HEK293 (cell line): ENCODE measurements around the gene COMMD6.

Experiments
- BCL11B ChIP-seq: fragments of 450-650 bp; formaldehyde crosslinking; IDR thresholded peaks from 2 replicates; pipeline ENCODE4 v1.5.1; 2016; ENCODE audit warnings: low read depth, missing biosample characterization, missing genetic modification characterization
- GFI1B ChIP-seq: fragments of 450-650 bp; formaldehyde crosslinking; IDR thresholded peaks from 2 replicates; pipeline ENCODE4 v1.5.1; 2016; ENCODE audit warnings: missing biosample characterization, missing genetic modification characterization
- GLIS1 ChIP-seq: fragments of 450-650 bp; formaldehyde crosslinking; IDR thresholded peaks from 2 replicates; pipeline ENCODE4 v1.5.1; 2016; ENCODE audit warnings: missing biosample characterization, missing genetic modification characterization
- INSM2 ChIP-seq: fragments of 450-650 bp; formaldehyde crosslinking; IDR thresholded peaks from 2 replicates; pipeline ENCODE4 v1.5.1; 2016; ENCODE audit warnings: missing biosample characterization, missing genetic modification characterization
- KLF10 ChIP-seq: fragments of 450-650 bp; IDR thresholded peaks from 2 replicates; pipeline ENCODE4 v1.5.1; 2018; ENCODE audit warnings: missing biosample characterization, mild to moderate bottlenecking, missing genetic modification characterization
- KLF7 ChIP-seq: fragments of 450-650 bp; formaldehyde crosslinking; IDR thresholded peaks from 2 replicates; pipeline ENCODE4 v1.5.1; 2016; ENCODE audit warnings: missing biosample characterization, missing genetic modification characterization, borderline replicate concordance
- KLF9 ChIP-seq: fragments of 450-650 bp; formaldehyde crosslinking; IDR thresholded peaks from 2 replicates; pipeline ENCODE4 v1.5.1; 2016; ENCODE audit warnings: missing biosample characterization, missing genetic modification characterization, low read depth
- PRDM2 ChIP-seq: fragments of 450-650 bp; formaldehyde crosslinking; IDR thresholded peaks from 2 replicates; pipeline ENCODE4 v1.5.1; 2016; ENCODE audit warnings: missing biosample characterization, missing genetic modification characterization, borderline replicate concordance
- PRDM6 ChIP-seq: fragments of 450-650 bp; formaldehyde crosslinking; IDR thresholded peaks from 2 replicates; pipeline ENCODE4 v1.5.1; 2017; ENCODE audit warnings: missing biosample characterization, missing genetic modification characterization
- SCRT1 ChIP-seq: fragments of 450-650 bp; formaldehyde crosslinking; IDR thresholded peaks from 2 replicates; pipeline ENCODE4 v1.5.1; 2016; ENCODE audit warnings: missing biosample characterization, missing genetic modification characterization, borderline replicate concordance
- SP2 ChIP-seq: fragments of 450-650 bp; formaldehyde crosslinking; IDR thresholded peaks from 2 replicates; pipeline ENCODE4 v1.5.1; 2016; ENCODE audit warnings: missing biosample characterization, missing genetic modification characterization
- ZBTB11 ChIP-seq: fragments of 450-650 bp; formaldehyde crosslinking; conservative IDR thresholded peaks from 2 replicates; pipeline ENCODE4 v1.5.1; 2016; ENCODE audit warnings: low read depth, missing biosample characterization, missing genetic modification characterization
- ZNF174 ChIP-seq: fragments of 450-650 bp; formaldehyde crosslinking; IDR thresholded peaks from 2 replicates; pipeline ENCODE4 v1.5.0; 2017; ENCODE audit warnings: missing biosample characterization, mild to moderate bottlenecking, missing genetic modification characterization
- ZNF184 ChIP-seq: fragments of 450-650 bp; IDR thresholded peaks from 2 replicates; pipeline ENCODE4 v1.5.1; 2018; ENCODE audit warnings: missing biosample characterization, mild to moderate bottlenecking, missing genetic modification characterization
- ZNF302 ChIP-seq: fragments of 450-650 bp; formaldehyde crosslinking; IDR thresholded peaks from 2 replicates; pipeline ENCODE4 v1.5.1; 2016; ENCODE audit warnings: missing biosample characterization, missing genetic modification characterization, low read depth
- ZNF354C ChIP-seq: fragments of 450-650 bp; formaldehyde crosslinking; IDR thresholded peaks from 2 replicates; pipeline ENCODE4 v1.5.1; 2016; ENCODE audit warnings: missing biosample characterization, missing genetic modification characterization, low read depth, borderline replicate concordance
- ZNF37A ChIP-seq: fragments of 450-650 bp; IDR thresholded peaks from 2 replicates; pipeline ENCODE4 v1.5.1; 2018; ENCODE audit warnings: missing biosample characterization, missing genetic modification characterization
- ZNF501 ChIP-seq: fragments of 450-650 bp; formaldehyde crosslinking; IDR thresholded peaks from 2 replicates; pipeline ENCODE4 v1.5.1; 2016; ENCODE audit warnings: missing biosample characterization, missing genetic modification characterization
- ZNF510 ChIP-seq: fragments of 450-650 bp; formaldehyde crosslinking; IDR thresholded peaks from 2 replicates; pipeline ENCODE4 v1.5.1; 2018; ENCODE audit warnings: mild to moderate bottlenecking, missing genetic modification characterization, missing biosample characterization; ENCODE audit not compliant: insufficient replicate concordance
- ZNF555 ChIP-seq: fragments of 450-650 bp; formaldehyde crosslinking; conservative IDR thresholded peaks from 2 replicates; pipeline ENCODE4 v1.5.1; 2017; ENCODE audit warnings: missing biosample characterization, mild to moderate bottlenecking, missing genetic modification characterization, inconsistent platforms
- ZNF670 ChIP-seq: fragments of 450-650 bp; formaldehyde crosslinking; IDR thresholded peaks from 2 replicates; pipeline ENCODE4 v1.5.1; 2016; ENCODE audit warnings: missing biosample characterization, missing genetic modification characterization, low read depth
- ZNF677 ChIP-seq: fragments of 450-650 bp; IDR thresholded peaks from 2 replicates; pipeline ENCODE4 v1.5.0; 2018; ENCODE audit warnings: missing biosample characterization, mild to moderate bottlenecking, missing genetic modification characterization, moderate library complexity
- ZSCAN16 ChIP-seq: fragments of 450-650 bp; formaldehyde crosslinking; IDR thresholded peaks from 2 replicates; pipeline ENCODE4 v1.5.1; 2016; ENCODE audit warnings: missing biosample characterization, missing genetic modification characterization
- TF ChIP-seq, protein P1 (sequence below): fragments of 450-650 bp; formaldehyde crosslinking; IDR thresholded peaks from 2 replicates; pipeline ENCODE4 v1.5.1; 2017; ENCODE audit warnings: missing biosample characterization, missing genetic modification characterization

Gene COMMD6

GRCh38 chr13:75549262-75550158 lies 11.9 kb upstream of the COMMD6 start, which contains the start of gene UCHL3 (continued):
- no peak for TF ChIP-seq ZNF174 (tag by site-specific recombination)
- no peak for TF ChIP-seq ZNF510 (tag by site-specific recombination)
- TF ChIP-seq PRDM2 = no peak
- no peak for TF ChIP-seq ZBTB11 (tag by site-specific recombination)
- TF ChIP-seq ZNF354C = no peak
- TF ChIP-seq ZNF302 = no peak
- TF ChIP-seq ZNF184 (tag by site-specific recombination) = no peak
- 0 out of 2 replicates have a peak, but pooled peaks have one; percentile 12 for TF ChIP-seq GLIS1 (tag by site-specific recombination)
- TF ChIP-seq SCRT1 (tag by site-specific recombination) = no peak
- TF ChIP-seq ZNF670 (tag by site-specific recombination) = no peak
- TF ChIP-seq ZSCAN16 (tag by site-specific recombination) = no peak
- no peak for TF ChIP-seq KLF7
- no peak for TF ChIP-seq PRDM6 (tag by site-specific recombination)
- TF ChIP-seq ZNF555 (tag by site-specific recombination) = no peak
- TF ChIP-seq KLF9 = peak; percentile 40; the same call in 1 of the 2 replicates
- no peak for TF ChIP-seq BCL11B (tag by site-specific recombination)
- no peak for TF ChIP-seq GFI1B (tag by site-specific recombination)
- peak; percentile 73; the same call in 1 of the 2 replicates for TF ChIP-seq ZNF677 (tag by site-specific recombination)
- no peak for TF ChIP-seq INSM2 (tag by site-specific recombination)
- peak; percentile 72 for TF ChIP-seq KLF10 (tag by site-specific recombination)
- no peak for TF ChIP-seq ZNF37A (tag by site-specific recombination)
- TF ChIP-seq ZNF501 (tag by site-specific recombination) = peak; percentile 20; the same call in 1 of the 2 replicates
- TF ChIP-seq SP2 (tag by site-specific recombination) = peak; percentile 5; the same call in 1 of the 2 replicates
- TF ChIP-seq, protein P1, sequence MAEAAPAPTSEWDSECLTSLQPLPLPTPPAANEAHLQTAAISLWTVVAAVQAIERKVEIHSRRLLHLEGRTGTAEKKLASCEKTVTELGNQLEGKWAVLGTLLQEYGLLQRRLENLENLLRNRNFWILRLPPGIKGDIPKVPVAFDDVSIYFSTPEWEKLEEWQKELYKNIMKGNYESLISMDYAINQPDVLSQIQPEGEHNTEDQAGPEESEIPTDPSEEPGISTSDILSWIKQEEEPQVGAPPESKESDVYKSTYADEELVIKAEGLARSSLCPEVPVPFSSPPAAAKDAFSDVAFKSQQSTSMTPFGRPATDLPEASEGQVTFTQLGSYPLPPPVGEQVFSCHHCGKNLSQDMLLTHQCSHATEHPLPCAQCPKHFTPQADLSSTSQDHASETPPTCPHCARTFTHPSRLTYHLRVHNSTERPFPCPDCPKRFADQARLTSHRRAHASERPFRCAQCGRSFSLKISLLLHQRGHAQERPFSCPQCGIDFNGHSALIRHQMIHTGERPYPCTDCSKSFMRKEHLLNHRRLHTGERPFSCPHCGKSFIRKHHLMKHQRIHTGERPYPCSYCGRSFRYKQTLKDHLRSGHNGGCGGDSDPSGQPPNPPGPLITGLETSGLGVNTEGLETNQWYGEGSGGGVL (tag by site-specific recombination) = no peak
